SK-N-SH (cell line): ENCODE measurements around the gene NOBOX.

Source experiments
- CHD2 ChIP-seq: fragments of 150-350 bp; IDR thresholded peaks from 2 replicates; pipeline ENCODE4 v1.6.1; 2018; ENCODE audit warnings: low read length; ENCODE audit not compliant: partially characterized antibody
- TAF1 ChIP-seq: IDR thresholded peaks from 2 replicates; pipeline ENCODE4 v1.6.1; 2012; ENCODE audit warnings: low read depth, mild to moderate bottlenecking, low read length, moderate library complexity, borderline replicate concordance
- TF ChIP-seq, protein P1 (sequence below): fragments of 200-600 bp; sonication (generic); IDR thresholded peaks from 2 replicates; pipeline ENCODE4 v1.6.1; 2017; ENCODE audit warnings: antibody characterized with exemption, mild to moderate bottlenecking, moderate library complexity

DNA sequence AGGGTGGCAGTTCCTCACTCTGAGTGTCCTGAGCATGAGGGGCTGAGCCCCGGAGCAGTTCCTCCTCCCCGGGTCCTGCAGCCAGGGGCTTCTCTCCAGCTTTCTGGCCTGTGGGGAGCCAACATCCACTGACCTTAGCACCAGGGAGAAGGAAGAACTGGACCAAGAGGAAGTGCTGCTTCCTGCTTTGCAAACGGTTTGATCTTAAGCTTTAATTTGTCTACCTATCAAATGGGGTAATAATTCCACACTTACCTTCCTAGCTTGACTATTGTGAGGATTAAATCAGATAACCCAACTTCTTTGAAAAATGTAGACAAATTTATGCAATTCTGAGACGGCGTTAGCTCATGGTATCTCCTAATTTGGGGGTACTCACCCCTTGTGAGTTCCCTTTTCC, 2.0 kb downstream of the NOBOX start:
- TF ChIP-seq TAF1 (no peak), CHD2 (no peak)
- TF ChIP-seq, protein P1, sequence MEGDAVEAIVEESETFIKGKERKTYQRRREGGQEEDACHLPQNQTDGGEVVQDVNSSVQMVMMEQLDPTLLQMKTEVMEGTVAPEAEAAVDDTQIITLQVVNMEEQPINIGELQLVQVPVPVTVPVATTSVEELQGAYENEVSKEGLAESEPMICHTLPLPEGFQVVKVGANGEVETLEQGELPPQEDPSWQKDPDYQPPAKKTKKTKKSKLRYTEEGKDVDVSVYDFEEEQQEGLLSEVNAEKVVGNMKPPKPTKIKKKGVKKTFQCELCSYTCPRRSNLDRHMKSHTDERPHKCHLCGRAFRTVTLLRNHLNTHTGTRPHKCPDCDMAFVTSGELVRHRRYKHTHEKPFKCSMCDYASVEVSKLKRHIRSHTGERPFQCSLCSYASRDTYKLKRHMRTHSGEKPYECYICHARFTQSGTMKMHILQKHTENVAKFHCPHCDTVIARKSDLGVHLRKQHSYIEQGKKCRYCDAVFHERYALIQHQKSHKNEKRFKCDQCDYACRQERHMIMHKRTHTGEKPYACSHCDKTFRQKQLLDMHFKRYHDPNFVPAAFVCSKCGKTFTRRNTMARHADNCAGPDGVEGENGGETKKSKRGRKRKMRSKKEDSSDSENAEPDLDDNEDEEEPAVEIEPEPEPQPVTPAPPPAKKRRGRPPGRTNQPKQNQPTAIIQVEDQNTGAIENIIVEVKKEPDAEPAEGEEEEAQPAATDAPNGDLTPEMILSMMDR, result no peak
